GM19238 (cell line): ENCODE data around the gene PRND.
A peak's percentile ranks its signal among the peaks of the same experiment; 100 is the strongest.
"Not testable (repeated sequence)": the region's sequence is repeated elsewhere in the genome, so short reads cannot be mapped to it uniquely, and the experiment has no call there.

Experiments
- DNase-seq: peaks from one replicate; pipeline ENCODE4 v3.0.0; 2011; ENCODE audit warnings: low spot score; ENCODE audit not compliant: insufficient read length

PRND gene

GRCh38 chr20:4736875-4737274, 15.2 kb downstream of the PRND start:
- no peak for DNase-seq

GRCh38 chr20:4737857-4738627, 16.3 kb downstream of the PRND start:
- no peak for DNase-seq

- DNase-seq, result peak; percentile 30
Observed at GRCh38 chr20:4740774-4741431, 19.2 kb downstream of the PRND start.

GRCh38 chr20:4748847-4749246, 27.1 kb downstream of the PRND start:
- DNase-seq, result no peak

GRCh38 chr20:4749326-4749725, 27.6 kb downstream of the PRND start:
- no peak for DNase-seq

GRCh38 chr20:4750381-4750780, 28.7 kb downstream of the PRND start:
- no peak for DNase-seq

GRCh38 chr20:4759100-4759884, 37.6 kb downstream of the PRND start:
- DNase-seq, result not testable (repeated sequence)

- no peak for DNase-seq
Observed at GRCh38 chr20:4763261-4763660, 41.6 kb downstream of the PRND start.

GRCh38 chr20:4763723-4764510, 42.2 kb downstream of the PRND start:
- DNase-seq, result no peak

- DNase-seq, result no peak
Observed at GRCh38 chr20:4764805-4765204, 43.1 kb downstream of the PRND start.

- DNase-seq, result no peak
Observed at GRCh38 chr20:4765681-4766080, 44.0 kb downstream of the PRND start.

GRCh38 chr20:4766631-4767030, 44.9 kb downstream of the PRND start:
- DNase-seq, result no peak

GRCh38 chr20:4767084-4767483, 45.4 kb downstream of the PRND start:
- no peak for DNase-seq

GRCh38 chr20:4769328-4769727, 47.6 kb downstream of the PRND start:
- no peak for DNase-seq

GRCh38 chr20:4770026-4770425, 48.3 kb downstream of the PRND start:
- DNase-seq, result no peak

GRCh38 chr20:4771004-4771403, 49.3 kb downstream of the PRND start:
- no peak for DNase-seq

- DNase-seq, result no peak
Observed at GRCh38 chr20:4772132-4772531, 50.4 kb downstream of the PRND start.

- not testable (repeated sequence) for DNase-seq
Observed at GRCh38 chr20:4773014-4773413, 51.3 kb downstream of the PRND start.

- no peak for DNase-seq
Observed at GRCh38 chr20:4773736-4774135, 52.0 kb downstream of the PRND start.

GRCh38 chr20:4774207-4774606, 52.5 kb downstream of the PRND start:
- no peak for DNase-seq

- no peak for DNase-seq
Observed at GRCh38 chr20:4775322-4776078, 53.8 kb downstream of the PRND start.
